HepG2 (cell line): Measurements from ENCODE around the gene ARL14EP. TPM values are rescaled to one million over a fixed set of nuclear protein-coding genes. Genes with fewer than 3 reads are reported as not detected.

Experiments
- AHDC1 ChIP-seq: sonication (generic); formaldehyde crosslinking; IDR thresholded peaks from 2 replicates; pipeline ENCODE4 v1.5.1; 2020; ENCODE audit warnings: mild to moderate bottlenecking, missing genetic modification reagents, borderline replicate concordance
- BATF2 ChIP-seq: sonication (generic); formaldehyde crosslinking; IDR thresholded peaks from 2 replicates; pipeline ENCODE4 v1.8.0; 2022; ENCODE audit warnings: mild to moderate bottlenecking, missing genetic modification reagents, moderate library complexity
- EEA1 ChIP-seq: sonication (generic); formaldehyde crosslinking; IDR thresholded peaks from 2 replicates; pipeline ENCODE4 v1.5.1; 2020; ENCODE audit warnings: mild to moderate bottlenecking, missing genetic modification reagents, borderline replicate concordance
- ETV6 ChIP-seq: sonication (generic); formaldehyde crosslinking; conservative IDR thresholded peaks from 2 replicates; pipeline ENCODE4 v1.4.0; 2020; ENCODE audit warnings: missing genetic modification reagents
- GABPB1 ChIP-seq: IDR thresholded peaks from 2 replicates; pipeline ENCODE4 v1.6.1; 2016; ENCODE audit warnings: mild to moderate bottlenecking, missing genetic modification reagents, moderate library complexity, missing compliant biosample characterization
- KDM5A ChIP-seq: fragments of 200-600 bp; sonication (generic); IDR thresholded peaks from 2 replicates; pipeline ENCODE4 v1.7.0; 2018; ENCODE audit warnings: antibody characterized with exemption, mild to moderate bottlenecking, low read length, borderline replicate concordance
- NR3C1 ChIP-seq: sonication (generic); formaldehyde crosslinking; IDR thresholded peaks from 2 replicates; pipeline ENCODE4 v1.4.0; 2020; ENCODE audit warnings: missing genetic modification reagents
- RORA ChIP-seq: sonication (generic); formaldehyde crosslinking; IDR thresholded peaks from 2 replicates; pipeline ENCODE4 v1.5.0; 2020; ENCODE audit warnings: mild to moderate bottlenecking, missing genetic modification reagents, moderate library complexity
- SP2 ChIP-seq: sonication (generic); formaldehyde crosslinking; IDR thresholded peaks from 2 replicates; pipeline ENCODE4 v1.5.1; 2020; ENCODE audit warnings: mild to moderate bottlenecking, missing genetic modification reagents
- TRAFD1 ChIP-seq: sonication (generic); formaldehyde crosslinking; IDR thresholded peaks from 2 replicates; pipeline ENCODE4 v1.5.1; 2020; ENCODE audit warnings: missing genetic modification reagents, mild to moderate bottlenecking, borderline replicate concordance
- ZNF343 ChIP-seq: sonication (generic); formaldehyde crosslinking; IDR thresholded peaks from 2 replicates; pipeline ENCODE4 v1.4.0; 2020; ENCODE audit warnings: mild to moderate bottlenecking, missing genetic modification reagents
- ZNF512B ChIP-seq: sonication (generic); formaldehyde crosslinking; IDR thresholded peaks from 2 replicates; pipeline ENCODE4 v1.5.1; 2020; ENCODE audit warnings: missing genetic modification reagents, mild to moderate bottlenecking, borderline replicate concordance
- ZNF644 ChIP-seq: IDR thresholded peaks from 2 replicates; pipeline ENCODE4 v1.6.1; 2016; ENCODE audit warnings: low read depth
- ZNF710 ChIP-seq: sonication (generic); formaldehyde crosslinking; IDR thresholded peaks from 2 replicates; pipeline ENCODE4 v1.5.0; 2020; ENCODE audit warnings: mild to moderate bottlenecking, missing genetic modification reagents, borderline replicate concordance
- polyA plus RNA-seq, 8 experiments: library from polyadenylated mRNA; depleted of rRNA in 3 of 8; stranded (reverse) in 7 of 8; unstranded in 1 of 8; fragments of >200 nt; fragmentation: Illumina TruSeq in 4 of 8; extraction: Trizol in 4 of 8; gene quantifications; 2 replicates each; pipeline versions ENCODE4 v1.2.1 to v1.2.3, GENCODE V29; 2011 to 2016; ENCODE audit warnings: low read depth in 4 of 8, missing spikeins in 1 of 8, mixed read lengths in 1 of 8; ENCODE audit not compliant: insufficient read depth in 1 of 8
- total RNA-seq, 5 experiments: library from RNA; depleted of rRNA; stranded (reverse); fragments of >200 nt; fragmentation: Illumina TruSeq; extraction: Trizol; gene quantifications; 2 replicates each; pipeline ENCODE4 v1.2.3, GENCODE V29; 2016; ENCODE audit warnings: low read depth in 1 of 5

The ARL14EP gene
- total and polyA plus RNA-seq, 2 of the 13 experiments (the other 11 are each of a cell fraction or from before 2014, with no cell fraction given) = 9.8 to 15.4 TPM

- 0 out of 2 replicates have a peak, but pooled peaks have one; percentile 72 for TF ChIP-seq BATF2 (CRISPR knock-in tag)
- no peak; the same call in 1 of the 2 replicates for TF ChIP-seq KDM5A
- peak; percentile 77 for TF ChIP-seq SP2 (CRISPR knock-in tag)
- no peak for TF ChIP-seq ZNF512B (CRISPR knock-in tag)
- peak; percentile 68 for TF ChIP-seq ZNF644 (CRISPR knock-in tag)
- TF ChIP-seq ZNF343 (CRISPR knock-in tag) = peak; percentile 70; the same call in 1 of the 2 replicates
- no peak for TF ChIP-seq NR3C1
- TF ChIP-seq ETV6 (CRISPR knock-in tag) = peak; percentile 87
- TF ChIP-seq ZNF710 = peak; percentile 68; the same call in 1 of the 2 replicates
- TF ChIP-seq EEA1 (CRISPR knock-in tag) = peak; percentile 62; the same call in 1 of the 2 replicates
- no peak; the same call in 1 of the 2 replicates for TF ChIP-seq AHDC1 (CRISPR knock-in tag)
- peak; percentile 99 for TF ChIP-seq GABPB1 (CRISPR knock-in tag)
- TF ChIP-seq RORA (CRISPR knock-in tag) = 0 out of 2 replicates have a peak, but pooled peaks have one; percentile 59
- TF ChIP-seq TRAFD1 = no peak; the same call in 1 of the 2 replicates
Measured at GRCh38 chr11:30322826-30323710, at the start of gene ARL14EP (continued).
